GM12865 (cell line): Measurements from ENCODE around the gene NCKIPSD.
A peak's percentile ranks its signal among the peaks of the same experiment; 100 is the strongest.

Source experiments
- DNase-seq: peaks from one replicate; pipeline ENCODE4 v3.0.0; 2010; ENCODE audit warnings: low read depth
- H3K4me3 ChIP-seq: 2 replicates; pipeline ENCODE4 v1.5.1; 2011; ENCODE audit warnings: mild to moderate bottlenecking, low read depth, low read length, control low read depth
- TF ChIP-seq, protein P1 (sequence below): IDR thresholded peaks from 2 replicates; pipeline ENCODE4 v1.5.1; 2011; ENCODE audit warnings: low read length, control low read depth, low read depth, inconsistent platforms; ENCODE audit not compliant: insufficient read depth; ENCODE audit errors: missing control alignments

The NCKIPSD gene

GRCh38 chr3:48647714-48648113 lies 38.0 kb downstream of the NCKIPSD start:
- TF ChIP-seq, protein P1, sequence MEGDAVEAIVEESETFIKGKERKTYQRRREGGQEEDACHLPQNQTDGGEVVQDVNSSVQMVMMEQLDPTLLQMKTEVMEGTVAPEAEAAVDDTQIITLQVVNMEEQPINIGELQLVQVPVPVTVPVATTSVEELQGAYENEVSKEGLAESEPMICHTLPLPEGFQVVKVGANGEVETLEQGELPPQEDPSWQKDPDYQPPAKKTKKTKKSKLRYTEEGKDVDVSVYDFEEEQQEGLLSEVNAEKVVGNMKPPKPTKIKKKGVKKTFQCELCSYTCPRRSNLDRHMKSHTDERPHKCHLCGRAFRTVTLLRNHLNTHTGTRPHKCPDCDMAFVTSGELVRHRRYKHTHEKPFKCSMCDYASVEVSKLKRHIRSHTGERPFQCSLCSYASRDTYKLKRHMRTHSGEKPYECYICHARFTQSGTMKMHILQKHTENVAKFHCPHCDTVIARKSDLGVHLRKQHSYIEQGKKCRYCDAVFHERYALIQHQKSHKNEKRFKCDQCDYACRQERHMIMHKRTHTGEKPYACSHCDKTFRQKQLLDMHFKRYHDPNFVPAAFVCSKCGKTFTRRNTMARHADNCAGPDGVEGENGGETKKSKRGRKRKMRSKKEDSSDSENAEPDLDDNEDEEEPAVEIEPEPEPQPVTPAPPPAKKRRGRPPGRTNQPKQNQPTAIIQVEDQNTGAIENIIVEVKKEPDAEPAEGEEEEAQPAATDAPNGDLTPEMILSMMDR = no peak
- DNase-seq = no peak
- no peak overlapping the region for H3K4me3 ChIP-seq

DNA sequence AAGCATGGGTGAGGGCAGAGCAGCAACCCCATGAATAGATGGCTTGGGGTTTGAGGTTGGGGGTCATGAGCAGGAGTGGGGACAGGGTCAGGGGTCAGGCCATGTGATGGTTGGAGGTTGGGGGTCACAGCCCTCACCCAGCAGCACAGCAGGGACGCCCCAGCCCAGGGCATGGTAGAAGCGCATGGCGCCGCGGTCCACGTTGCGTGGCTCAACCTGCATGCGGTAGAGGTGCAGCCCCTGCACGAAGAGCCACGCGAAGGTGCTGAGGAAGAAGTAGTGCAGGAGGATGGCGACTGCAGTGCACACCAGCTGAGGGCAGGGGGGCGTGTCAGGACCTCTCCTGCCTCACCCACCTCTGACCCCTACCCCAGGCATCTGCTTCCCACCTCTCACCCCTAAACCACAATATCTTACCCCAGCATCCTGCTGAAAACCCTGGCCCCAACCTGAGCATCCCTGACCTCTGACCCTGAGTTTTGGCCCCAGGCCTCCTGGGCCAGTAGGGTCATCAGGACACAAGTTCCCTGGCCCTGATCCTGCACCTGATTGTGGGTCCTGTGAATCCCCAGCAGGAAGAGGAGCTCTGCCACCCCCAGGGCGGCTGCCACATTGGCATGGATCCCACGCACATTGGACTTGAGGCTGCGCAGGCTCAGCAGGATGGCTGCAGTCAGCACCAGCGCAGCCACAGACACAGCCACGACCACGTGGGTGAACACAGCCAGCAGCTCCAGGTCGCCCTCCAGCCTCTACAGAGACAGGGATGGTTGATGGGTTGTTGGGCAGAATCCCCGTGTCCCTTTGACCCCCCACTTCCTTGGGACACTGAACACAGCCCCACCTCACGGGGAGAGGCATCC lies 40.6 kb downstream of the NCKIPSD start:
- TF ChIP-seq, protein P1 = no peak
- no peak for DNase-seq
- no peak overlapping the region for H3K4me3 ChIP-seq

DNA sequence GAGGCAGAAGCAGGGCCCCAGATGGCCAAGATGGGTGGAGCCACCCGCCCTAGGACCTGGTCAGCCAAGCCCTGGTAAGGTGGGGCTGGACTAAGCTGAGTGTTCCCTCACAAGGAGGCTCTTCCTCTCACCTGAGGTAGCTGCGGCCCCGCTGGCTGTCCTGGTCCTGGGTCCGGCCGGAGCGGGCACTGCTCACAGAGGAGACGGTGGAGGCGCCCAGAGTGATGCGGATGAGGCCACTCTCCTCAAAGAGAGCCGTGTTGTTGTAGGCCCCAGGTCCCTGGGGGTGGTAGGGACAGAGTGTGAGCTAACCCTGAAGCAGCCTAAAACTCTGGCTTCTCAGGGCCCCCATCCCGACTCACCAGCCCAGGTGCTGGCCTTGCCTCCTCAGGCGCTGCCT lies 43.1 kb downstream of the NCKIPSD start:
- TF ChIP-seq, protein P1 = no peak
- DNase-seq = no peak
- H3K4me3 ChIP-seq = no peak overlapping the region

- no peak for DNase-seq
- TF ChIP-seq, protein P1 = no peak
- H3K4me3 ChIP-seq = no peak overlapping the region
Measured at GRCh38 chr3:48641396-48641795, 44.3 kb downstream of the NCKIPSD start.

DNA sequence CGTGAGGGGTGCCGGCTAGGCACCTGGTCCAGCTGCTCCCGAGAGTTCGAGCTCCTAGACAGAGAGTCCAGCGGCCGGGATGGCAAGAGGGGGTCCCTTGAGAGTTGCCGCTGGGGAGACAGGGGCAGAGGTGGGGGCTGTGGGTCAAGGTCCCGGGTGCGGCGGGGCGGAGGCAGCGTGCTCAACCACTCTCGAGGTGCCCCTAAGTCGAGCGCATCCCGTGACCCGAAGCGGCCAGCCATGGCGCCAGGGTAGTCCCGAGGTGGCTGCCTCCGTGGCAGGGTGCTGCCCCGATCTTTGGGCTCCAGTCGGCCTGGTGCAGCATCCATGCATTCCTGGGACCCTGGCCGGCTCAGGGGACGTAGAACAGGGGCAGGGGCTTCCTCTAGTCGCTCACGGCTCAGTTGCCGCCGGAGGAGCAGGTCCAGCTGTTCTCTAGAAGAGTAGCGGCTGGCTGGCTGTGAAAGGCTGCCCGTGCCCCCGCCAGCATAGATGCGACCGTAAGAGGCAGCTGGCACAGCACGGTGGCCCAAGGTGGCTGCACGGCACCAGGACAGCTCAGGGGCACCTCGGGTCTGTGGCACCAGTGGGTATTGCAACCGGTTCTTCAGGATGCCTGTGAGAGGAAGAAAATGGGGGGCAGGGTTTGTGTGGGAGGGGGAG lies 45.6 kb downstream of the NCKIPSD start:
- H3K4me3 ChIP-seq = no peak overlapping the region
- TF ChIP-seq, protein P1 = no peak
- DNase-seq = no peak

GRCh38 chr3:48637305-48637704 lies 48.4 kb downstream of the NCKIPSD start:
- H3K4me3 ChIP-seq = no peak overlapping the region
- DNase-seq = no peak
- TF ChIP-seq, protein P1 = no peak

- DNase-seq = no peak
- peak overlapping the region; percentile 93 for H3K4me3 ChIP-seq
- TF ChIP-seq, protein P1 = no peak
Measured at GRCh38 chr3:48636149-48636655, 49.5 kb downstream of the NCKIPSD start.
